Stimulated activated naive CD8-positive, alpha-beta T cell treated with anti-CD3 and anti-CD28 coated beads, Interleukin-15, amount 100 ng/mL, for 72 hours (primary cell): ENCODE results near the gene KEAP1.
A peak's percentile ranks its signal among the peaks of the same experiment; 100 is the strongest.
"Not testable (repeated sequence)": the region's sequence is repeated elsewhere in the genome, so short reads cannot be mapped to it uniquely, and the experiment has no call there.

ENCODE experiments used
- ATAC-seq: fragments of 150-1000 bp; cut with Tn5 transposase; 2 replicates; pipeline ENCODE4 v1.10.0; 2021; ENCODE audit warnings: mild to moderate bottlenecking, moderate library complexity
- DNase-seq, 2 donors: peaks; one replicate each; pipeline ENCODE4 v3.0.0; 2021 to 2022
- H3K27ac Mint-ChIP-seq, 2 donors: one replicate each; pipeline ENCODE4 v1.8.0; 2022; ENCODE audit warnings: mild to moderate bottlenecking in 2 of 2, mixed read lengths in 2 of 2, moderate library complexity in 2 of 2
- H3K27me3 Mint-ChIP-seq: one replicate; pipeline ENCODE4 v1.8.0; 2022; ENCODE audit warnings: mixed read lengths
- H3K4me1 Mint-ChIP-seq: one replicate; pipeline ENCODE4 v1.8.0; 2022; ENCODE audit warnings: mild to moderate bottlenecking, mixed read lengths
- H3K4me3 Mint-ChIP-seq, 2 donors: one replicate each; pipeline ENCODE4 v1.8.0; 2022; ENCODE audit warnings: mild to moderate bottlenecking in 2 of 2, mixed read lengths in 2 of 2, moderate library complexity in 1 of 2
- H3K9me3 Mint-ChIP-seq, 2 donors: one replicate each; pipeline ENCODE4 v1.8.0; 2022; ENCODE audit warnings: mixed read lengths in 2 of 2

Gene KEAP1

GRCh38 chr19:10478476-10478875 is 24.7 kb downstream of the KEAP1 start:
- DNase-seq (no peak), ATAC-seq (no peak)
- H3K4me1 Mint-ChIP-seq = peaks cover 26% of the 10 kb centered on the region
- H3K27me3 Mint-ChIP-seq = no peaks in the 10 kb centered on the region
- H3K9me3 Mint-ChIP-seq = no peaks in the 10 kb centered on the region
- peak overlapping the region in 1 of 2 donors; percentile 39 for H3K4me3 Mint-ChIP-seq
- H3K27ac Mint-ChIP-seq = no peak overlapping the region

DNA sequence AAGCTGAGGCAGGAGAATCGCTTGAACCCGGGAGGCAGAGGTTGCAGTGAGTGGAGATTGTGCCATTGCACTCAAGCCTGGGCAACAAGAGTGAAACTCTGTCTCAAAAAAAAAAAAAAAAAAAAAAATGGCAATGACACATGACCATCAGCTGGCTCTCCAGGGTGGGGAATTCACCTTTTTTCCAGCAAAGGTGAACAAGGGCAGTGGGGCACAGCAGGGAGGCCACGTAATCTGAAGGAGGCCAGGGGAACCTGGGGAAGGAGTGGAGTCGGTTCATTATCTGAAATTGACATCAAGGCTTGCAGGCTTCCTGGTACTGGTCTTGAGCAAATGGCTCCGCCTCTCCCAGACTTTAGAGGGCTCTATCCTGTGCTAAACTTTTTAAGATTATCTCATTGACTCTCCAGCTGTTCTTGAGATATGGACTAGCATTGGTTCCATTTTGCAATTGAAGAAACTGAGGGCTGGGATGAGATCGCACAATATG is 28.1 kb downstream of the KEAP1 start:
- DNase-seq (no peak), ATAC-seq (no peak)
- H3K27ac Mint-ChIP-seq = peak overlapping the region in 1 of 2 donors; percentile 67
- peaks cover 23% of the 10 kb centered on the region for H3K4me1 Mint-ChIP-seq
- H3K27me3 Mint-ChIP-seq = no peaks in the 10 kb centered on the region
- no peak overlapping the region for H3K4me3 Mint-ChIP-seq
- H3K9me3 Mint-ChIP-seq = no peaks in the 10 kb centered on the region

- H3K27me3 Mint-ChIP-seq = no peaks in the 10 kb centered on the region
- H3K4me1 Mint-ChIP-seq = peaks cover 13% of the 10 kb centered on the region
- no peak for DNase-seq
- no peaks in the 10 kb centered on the region for H3K9me3 Mint-ChIP-seq
- ATAC-seq = no peak
- H3K4me3 Mint-ChIP-seq = no peak overlapping the region
- no peak overlapping the region for H3K27ac Mint-ChIP-seq
Observed at GRCh38 chr19:10473192-10473591, 30.0 kb downstream of the KEAP1 start.

GRCh38 chr19:10471909-10472308 is 31.2 kb downstream of the KEAP1 start:
- Mint-ChIP-seq H3K4me3 (no peak overlapping the region), H3K27me3 (no peaks in the 10 kb centered on the region), H3K9me3 (no peaks in the 10 kb centered on the region), H3K4me1 (peaks cover 13% of the 10 kb centered on the region), H3K27ac (no peak overlapping the region)
- DNase-seq (no peak), ATAC-seq (no peak)

GRCh38 chr19:10468133-10468532 is 35.0 kb downstream of the KEAP1 start:
- H3K4me3 Mint-ChIP-seq = no peak overlapping the region
- no peaks in the 10 kb centered on the region for H3K9me3 Mint-ChIP-seq
- peak overlapping the region in 1 of 2 donors; percentile 13 for H3K27ac Mint-ChIP-seq
- ATAC-seq = no peak
- peaks cover 2% of the 10 kb centered on the region for H3K27me3 Mint-ChIP-seq
- no peak for DNase-seq
- H3K4me1 Mint-ChIP-seq = no peaks in the 10 kb centered on the region

DNA sequence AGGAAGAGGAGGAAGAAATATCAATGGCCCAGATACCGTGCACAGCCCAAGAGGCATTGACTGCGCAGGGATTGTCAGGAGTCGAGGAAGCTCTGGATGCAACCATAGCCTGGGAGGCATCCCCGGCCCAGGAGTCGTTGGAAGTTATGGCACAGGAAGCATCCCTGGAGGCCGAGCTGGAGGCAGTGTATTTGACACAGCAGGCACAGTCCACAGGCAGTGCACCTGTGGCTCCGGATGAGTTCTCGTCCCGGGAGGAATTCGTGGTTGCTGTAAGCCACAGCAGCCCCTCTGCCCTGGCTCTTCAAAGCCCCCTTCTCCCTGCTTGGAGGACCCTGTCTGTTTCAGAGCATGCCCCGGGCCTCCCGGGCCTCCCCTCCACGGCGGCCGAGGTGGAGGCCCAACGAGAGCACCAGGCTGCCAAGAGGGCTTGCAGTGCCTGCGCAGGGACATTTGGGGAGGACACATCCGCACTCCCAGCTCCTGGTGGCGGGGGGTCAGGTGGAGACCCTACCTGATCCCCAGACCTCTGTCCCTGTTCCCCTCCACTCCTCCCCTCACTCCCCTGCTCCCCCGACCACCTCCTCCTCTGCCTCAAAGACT is 36.0 kb downstream of the KEAP1 start:
- no peak for DNase-seq
- H3K4me1 Mint-ChIP-seq = peaks cover 8% of the 10 kb centered on the region
- peak overlapping the region in 1 of 2 donors; percentile 42 for H3K27ac Mint-ChIP-seq
- no peak for ATAC-seq
- peaks cover 11% of the 10 kb centered on the region for H3K27me3 Mint-ChIP-seq
- H3K4me3 Mint-ChIP-seq = no peak overlapping the region
- H3K9me3 Mint-ChIP-seq = no peaks in the 10 kb centered on the region

DNA sequence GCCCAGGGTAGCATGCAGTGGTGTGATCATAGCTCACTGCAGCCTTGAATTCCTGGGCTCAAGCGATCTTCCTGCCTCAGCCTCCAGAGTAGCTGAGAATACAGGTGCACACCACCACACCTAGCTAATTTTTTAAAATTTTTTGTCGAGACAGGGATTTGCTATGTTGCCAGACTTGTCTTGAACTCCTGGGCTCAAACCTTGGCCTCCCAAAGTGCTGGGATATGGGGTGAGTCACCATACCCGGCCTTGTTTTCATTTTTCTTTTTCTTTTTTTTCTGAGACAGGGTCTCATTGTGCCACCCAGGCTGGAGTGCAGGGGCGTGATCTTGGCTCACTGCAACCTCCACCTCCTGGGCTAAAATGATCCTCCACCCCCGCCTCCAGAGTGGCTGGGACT is 38.7 kb downstream of the KEAP1 start:
- no peak for ATAC-seq
- H3K4me3 Mint-ChIP-seq = no peak overlapping the region

DNA sequence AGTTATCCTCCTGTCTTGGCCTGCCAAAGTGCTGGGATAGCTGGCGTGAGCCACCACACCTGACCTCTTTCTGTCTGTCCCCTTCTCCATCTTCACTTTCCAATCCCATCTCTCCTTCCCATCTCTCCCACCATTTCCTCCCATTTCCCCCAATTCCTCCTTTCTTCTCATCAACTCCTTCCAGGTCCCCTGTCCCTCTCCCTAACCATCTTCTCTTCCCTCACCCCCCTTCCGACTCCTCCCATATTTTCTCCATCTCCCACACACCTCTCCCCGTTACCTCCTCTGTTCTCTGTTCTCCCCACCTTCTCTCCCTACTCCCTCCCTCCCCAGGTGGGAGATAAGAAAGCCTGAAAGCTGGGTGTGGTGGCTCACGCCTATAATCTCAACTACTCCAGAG is 40.6 kb downstream of the KEAP1 start:
- H3K9me3 Mint-ChIP-seq = no peaks in the 10 kb centered on the region
- H3K4me1 Mint-ChIP-seq = peaks cover 24% of the 10 kb centered on the region
- DNase-seq = no peak
- H3K27me3 Mint-ChIP-seq = peaks cover 12% of the 10 kb centered on the region
- H3K4me3 Mint-ChIP-seq = peak overlapping the region in 1 of 2 donors; percentile 9
- no peak for ATAC-seq
- no peak overlapping the region for H3K27ac Mint-ChIP-seq

More for the DNA sequence above, 38.7 kb downstream of the KEAP1 start:
- Mint-ChIP-seq H3K4me1 (peaks cover 24% of the 10 kb centered on the region), H3K27ac (no peak overlapping the region), H3K9me3 (no peaks in the 10 kb centered on the region), H3K27me3 (peaks cover 12% of the 10 kb centered on the region)
- no peak for DNase-seq

GRCh38 chr19:10462042-10462441 is 41.1 kb downstream of the KEAP1 start:
- not testable (repeated sequence) for ATAC-seq, H3K9me3 Mint-ChIP-seq, DNase-seq
- peaks cover 24% of the 10 kb centered on the region for H3K4me1 Mint-ChIP-seq
- peak overlapping the region; percentile 38 to 45 for H3K4me3 Mint-ChIP-seq
- H3K27ac Mint-ChIP-seq = peak overlapping the region in 1 of 2 donors; percentile 74
- H3K27me3 Mint-ChIP-seq = peaks cover 12% of the 10 kb centered on the region

DNA sequence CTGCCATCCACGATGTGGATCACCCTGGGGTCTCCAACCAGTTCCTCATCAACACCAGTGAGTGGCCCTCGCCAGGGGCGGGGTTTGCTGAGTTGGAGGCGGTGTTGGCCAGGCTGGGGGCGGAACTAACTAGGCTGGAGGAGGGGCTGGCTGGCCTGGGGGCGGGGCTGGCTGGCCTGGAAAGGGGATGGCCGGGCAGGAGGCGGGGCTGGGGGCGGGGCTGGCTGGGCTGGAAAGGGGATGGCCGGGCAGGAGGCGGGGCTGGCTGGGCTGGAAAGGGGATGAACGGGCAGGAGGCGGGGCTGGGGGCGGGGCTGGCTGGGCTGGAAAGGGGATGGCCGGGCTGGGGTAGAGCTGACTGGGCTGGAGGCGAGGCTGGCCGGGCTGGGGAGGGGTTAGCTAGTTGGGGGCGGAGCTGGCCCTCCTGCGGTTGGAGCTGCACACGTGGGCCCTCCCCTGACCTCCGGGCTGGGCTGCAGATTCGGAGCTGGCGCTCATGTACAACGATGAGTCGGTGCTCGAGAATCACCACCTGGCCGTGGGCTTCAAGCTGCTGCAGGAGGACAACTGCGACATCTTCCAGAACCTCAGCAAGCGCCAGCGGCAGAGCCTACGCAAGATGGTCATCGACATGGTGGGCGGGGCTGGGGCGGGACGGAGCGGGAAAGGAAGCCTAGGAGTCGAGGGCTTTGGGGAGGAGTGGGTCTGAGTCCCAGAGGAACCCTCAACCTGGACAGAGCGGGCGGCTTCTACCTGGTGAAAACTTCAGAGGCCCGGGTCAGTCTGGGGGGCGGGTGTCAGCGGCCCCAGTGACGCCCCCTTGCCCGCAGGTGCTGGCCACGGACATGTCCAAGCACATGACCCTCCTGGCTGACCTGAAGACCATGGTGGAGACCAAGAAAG is 41.9 kb downstream of the KEAP1 start:
- H3K27me3 Mint-ChIP-seq = peaks cover 12% of the 10 kb centered on the region
- peak; percentile 91 to 92 for DNase-seq
- peak overlapping the region; percentile 39 to 54 for H3K4me3 Mint-ChIP-seq
- no peak overlapping the region for H3K27ac Mint-ChIP-seq
- no peaks in the 10 kb centered on the region for H3K9me3 Mint-ChIP-seq
- peaks cover 24% of the 10 kb centered on the region for H3K4me1 Mint-ChIP-seq
- ATAC-seq = peak; percentile 98

DNA sequence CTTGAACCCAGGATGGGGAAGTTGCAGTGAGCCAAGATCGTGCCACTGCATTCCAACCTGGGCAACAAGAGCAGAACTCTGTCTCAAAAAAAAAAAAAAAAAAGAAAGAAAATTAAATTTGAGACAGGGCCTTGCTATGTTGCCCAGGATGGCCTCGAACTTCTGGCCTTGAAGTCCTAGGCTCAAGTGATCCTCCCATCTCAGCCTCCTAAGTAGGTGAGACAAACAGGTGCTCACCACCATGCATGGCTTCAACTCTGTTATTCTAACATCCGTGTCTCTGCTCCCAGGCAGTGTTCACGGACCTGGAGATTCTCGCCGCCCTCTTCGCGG is 42.5 kb downstream of the KEAP1 start:
- Mint-ChIP-seq H3K4me1 (peaks cover 24% of the 10 kb centered on the region), H3K9me3 (no peaks in the 10 kb centered on the region), H3K27me3 (peaks cover 12% of the 10 kb centered on the region), H3K27ac (no peak overlapping the region), H3K4me3 (peak overlapping the region; percentile 15 to 39)
- no peak for DNase-seq
- no peak for ATAC-seq

DNA sequence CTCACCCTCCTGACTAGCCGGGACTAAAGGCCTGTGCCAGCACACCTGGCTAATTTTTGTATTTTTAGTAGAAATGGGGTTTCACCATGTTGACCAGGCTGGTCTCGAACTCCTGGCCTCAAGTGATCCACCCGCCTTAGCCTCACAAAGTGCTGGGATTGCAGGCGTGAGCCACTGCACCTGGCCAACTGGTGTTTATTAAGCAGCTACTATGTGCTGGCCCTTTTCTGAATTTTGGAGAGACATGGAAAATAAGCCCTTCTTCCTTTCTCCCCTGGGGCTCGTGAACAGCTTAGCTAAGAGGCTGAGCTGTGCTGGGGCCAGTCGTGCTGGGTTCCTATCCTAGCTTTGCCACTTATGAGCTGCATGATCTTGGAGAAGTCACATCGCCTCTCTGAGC is 44.4 kb downstream of the KEAP1 start:
- H3K27me3 Mint-ChIP-seq = peaks cover 12% of the 10 kb centered on the region
- ATAC-seq, H3K27ac Mint-ChIP-seq: not testable (repeated sequence)

DNA sequence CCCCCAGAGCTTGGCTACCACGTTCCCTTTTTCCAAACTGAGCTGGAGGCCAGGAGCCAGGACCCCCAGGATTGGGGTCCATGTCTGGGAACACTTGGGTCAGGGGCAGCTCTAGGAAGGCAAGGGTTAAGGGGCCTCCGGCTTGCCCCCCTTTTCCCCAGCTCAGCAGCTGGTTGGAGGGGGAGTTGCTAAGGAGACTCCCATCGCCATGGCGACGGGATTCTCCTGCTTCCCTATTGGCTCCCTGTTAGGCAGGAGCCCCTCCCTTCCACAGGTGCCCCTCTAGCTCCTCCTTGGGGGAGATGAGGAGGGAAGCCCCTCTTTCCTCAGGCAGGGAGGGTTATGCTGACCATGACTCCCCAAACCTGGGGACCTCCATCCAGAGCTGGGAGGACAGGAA is 48.9 kb downstream of the KEAP1 start:
- H3K9me3 Mint-ChIP-seq = no peaks in the 10 kb centered on the region
- no peak for DNase-seq
- H3K27ac Mint-ChIP-seq = no peak overlapping the region
- no peak overlapping the region for H3K4me3 Mint-ChIP-seq
- H3K27me3 Mint-ChIP-seq = no peaks in the 10 kb centered on the region
- H3K4me1 Mint-ChIP-seq = peaks cover 15% of the 10 kb centered on the region
- no peak for ATAC-seq

More for the DNA sequence above, 44.4 kb downstream of the KEAP1 start:
- H3K4me3 Mint-ChIP-seq, DNase-seq, H3K9me3 Mint-ChIP-seq: not testable (repeated sequence)
- H3K4me1 Mint-ChIP-seq = peaks cover 25% of the 10 kb centered on the region

- Mint-ChIP-seq H3K4me1 (peaks cover 15% of the 10 kb centered on the region), H3K27ac (no peak overlapping the region), H3K4me3 (no peak overlapping the region), H3K9me3 (no peaks in the 10 kb centered on the region), H3K27me3 (no peaks in the 10 kb centered on the region)
- ATAC-seq (no peak), DNase-seq (no peak)
Observed at GRCh38 chr19:10453852-10454251, 49.3 kb downstream of the KEAP1 start.

- ATAC-seq (peak; percentile 57), DNase-seq (no peak)
- Mint-ChIP-seq H3K4me3 (no peak overlapping the region), H3K27me3 (no peaks in the 10 kb centered on the region), H3K4me1 (peaks cover 15% of the 10 kb centered on the region), H3K27ac (peak overlapping the region in 1 of 2 donors; percentile 29), H3K9me3 (no peaks in the 10 kb centered on the region)
Observed at GRCh38 chr19:10452726-10453618, 50.2 kb downstream of the KEAP1 start.
